ENCODE results near the gene AGO3.
A peak's percentile ranks its signal among the peaks of the same experiment; 100 is the strongest.

AGO3 gene

GRCh38 chr1:36083635-36084496, 153.0 kb downstream of the AGO3 start, which contains the start of gene TEKT2:
TSS of gene TEKT2 (plus strand) at chr1:36084094. CDS start at chr1:36084922, 828 bp downstream.
- DNase-seq (ENCODE audit: low read depth in 2 of 2): no peak

GRCh38 chr1:36084497-36085115, 153.7 kb downstream of the AGO3 start:
- DNase-seq (ENCODE audit: low read depth in 2 of 2): no peak

GRCh38 chr1:36085126-36085525, 154.2 kb downstream of the AGO3 start:
- no peak for DNase-seq (ENCODE audit: low read depth in 2 of 2)

DNA sequence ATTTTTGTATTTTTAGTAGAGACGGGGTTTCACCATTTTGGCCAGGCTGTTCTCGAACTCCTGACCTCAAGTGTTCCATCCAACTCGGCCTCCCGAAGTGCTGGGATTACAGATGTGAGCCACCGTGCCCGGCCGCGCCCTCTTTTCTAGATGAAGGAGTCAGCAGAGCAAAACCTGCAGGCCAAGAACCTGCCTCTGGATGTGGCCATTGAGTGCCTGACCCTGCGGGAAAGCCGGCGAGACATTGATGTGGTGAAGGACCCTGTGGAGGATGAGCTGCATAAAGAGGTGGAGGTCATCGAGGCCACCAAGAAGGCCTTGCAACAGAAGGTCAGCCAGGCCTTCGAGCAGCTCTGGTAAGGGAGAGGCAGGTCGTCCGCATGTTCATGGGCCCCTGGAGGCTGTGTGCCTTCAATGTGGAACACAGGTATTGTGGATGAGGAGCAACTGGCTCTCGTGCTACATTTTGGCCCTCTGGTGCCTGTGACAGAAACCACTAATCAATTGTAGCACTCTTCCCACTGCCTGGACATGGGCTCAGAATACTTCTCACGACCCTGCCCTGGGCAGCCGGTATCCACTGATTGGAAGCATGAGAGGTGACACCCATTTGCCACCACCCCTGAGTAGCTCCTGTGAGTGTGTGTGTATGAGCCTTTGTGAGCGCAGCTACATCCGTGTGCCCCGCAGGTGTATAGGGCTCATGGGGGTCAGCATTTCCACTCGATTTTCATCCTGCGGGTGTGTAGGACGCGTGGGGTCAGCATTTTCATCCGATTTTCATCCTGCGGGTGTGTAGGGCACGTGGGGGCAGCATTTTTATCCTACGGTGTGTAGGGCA, 155.0 kb downstream of the AGO3 start:
- no peak for DNase-seq (ENCODE audit: low read depth in 2 of 2)

GRCh38 chr1:36086529-36087232, 155.8 kb downstream of the AGO3 start:
- no peak for DNase-seq (ENCODE audit: low read depth in 2 of 2)

GRCh38 chr1:36087233-36088123, 156.6 kb downstream of the AGO3 start:
- DNase-seq (ENCODE audit: low read depth in 2 of 2): no peak

DNA sequence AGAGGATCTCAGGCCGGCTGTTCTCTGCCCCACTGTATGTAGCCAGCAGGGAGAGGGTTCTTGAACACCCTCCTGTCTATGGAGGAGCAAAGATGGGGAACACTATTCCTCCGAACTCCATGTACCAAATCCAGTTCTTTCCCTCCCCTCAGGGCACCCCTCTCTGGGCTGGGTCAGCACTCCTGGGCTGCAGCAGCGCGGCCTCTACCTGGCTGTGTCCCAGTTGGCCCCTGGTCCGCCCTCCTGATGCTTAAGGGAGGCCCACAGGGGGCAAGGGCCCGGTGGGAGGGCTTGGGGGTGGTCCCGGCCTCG, 157.3 kb downstream of the AGO3 start:
- DNase-seq (ENCODE audit: low read depth in 2 of 2): no peak

GRCh38 chr1:36088577-36089392, 157.9 kb downstream of the AGO3 start, which contains the start of gene ADPRS:
TSS of gene ADPRS (plus strand) at chr1:36088892. CDS start at chr1:36088905, 13 bp downstream.
- DNase-seq (ENCODE audit: low read depth in 2 of 2): peak; percentile 85

- no peak for DNase-seq (ENCODE audit: low read depth in 2 of 2)
Measured at GRCh38 chr1:36089393-36090121, 158.7 kb downstream of the AGO3 start.

GRCh38 chr1:36091141-36091540, 160.2 kb downstream of the AGO3 start:
- DNase-seq (ENCODE audit: low read depth in 2 of 2): no peak

DNA sequence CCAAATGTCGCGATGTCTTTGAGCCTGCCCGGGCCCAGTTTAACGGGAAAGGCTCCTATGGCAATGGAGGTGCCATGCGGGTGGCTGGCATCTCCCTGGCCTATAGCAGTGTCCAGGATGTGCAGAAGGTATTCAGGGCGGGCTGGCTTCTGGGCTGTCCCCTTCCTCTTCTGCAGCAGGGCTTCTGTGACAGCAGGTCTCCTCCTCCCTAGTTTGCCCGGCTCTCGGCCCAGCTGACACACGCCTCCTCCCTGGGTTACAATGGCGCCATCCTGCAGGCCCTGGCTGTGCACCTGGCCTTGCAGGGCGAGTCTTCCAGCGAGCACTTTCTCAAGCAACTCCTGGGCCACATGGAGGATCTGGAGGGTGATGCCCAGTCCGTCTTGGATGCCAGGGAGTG, 160.8 kb downstream of the AGO3 start:
- no peak for DNase-seq (ENCODE audit: low read depth in 2 of 2)

DNA sequence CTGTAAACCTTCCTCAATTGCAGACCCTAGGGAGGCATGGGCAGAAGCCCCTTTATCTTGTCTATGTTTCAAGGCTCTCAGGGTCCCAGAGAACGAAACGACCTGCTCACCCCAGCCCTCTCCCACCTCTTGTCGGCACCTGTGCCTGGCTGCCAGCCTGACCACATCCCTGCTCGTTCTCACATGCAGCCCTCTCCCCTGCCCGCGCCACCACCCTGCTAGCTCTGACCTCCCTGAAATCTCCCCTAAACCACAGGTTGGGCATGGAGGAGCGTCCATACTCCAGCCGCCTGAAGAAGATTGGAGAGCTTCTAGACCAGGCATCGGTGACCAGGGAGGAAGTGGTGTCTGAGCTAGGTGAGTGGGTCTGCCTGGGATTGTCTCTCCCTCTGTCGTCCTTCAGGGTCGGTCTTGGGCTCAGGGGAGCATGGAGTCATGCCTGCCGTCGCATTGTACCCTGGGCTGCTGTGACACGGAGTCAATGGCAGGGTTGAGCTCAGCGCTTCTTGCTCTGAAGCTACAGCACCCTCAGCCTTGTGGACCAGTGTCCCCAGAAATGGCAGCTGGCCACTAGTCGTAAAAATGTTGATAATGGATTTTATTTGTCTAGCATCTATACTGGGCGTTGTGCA, 161.4 kb downstream of the AGO3 start:
- DNase-seq (ENCODE audit: low read depth in 2 of 2): no peak

DNA sequence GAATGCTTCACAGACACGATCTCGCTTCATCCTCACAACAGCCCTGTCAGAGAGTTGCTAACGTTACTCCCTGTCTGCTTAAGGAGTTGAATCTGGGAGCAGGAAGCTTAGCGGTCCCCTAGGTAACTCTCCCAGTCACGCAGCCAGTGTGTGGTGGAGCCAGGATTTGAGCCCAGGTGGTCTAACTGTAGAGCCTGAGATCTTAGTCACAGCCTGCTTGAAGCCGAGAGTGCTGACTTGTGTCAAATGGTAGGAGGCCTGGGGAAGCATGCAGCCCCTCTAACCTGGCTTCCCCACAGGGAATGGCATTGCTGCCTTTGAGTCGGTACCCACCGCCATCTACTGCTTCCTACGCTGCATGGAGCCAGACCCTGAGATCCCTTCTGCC, 161.9 kb downstream of the AGO3 start:
- no peak for DNase-seq (ENCODE audit: low read depth in 2 of 2)

GRCh38 chr1:36093226-36093625, 162.3 kb downstream of the AGO3 start:
- DNase-seq (ENCODE audit: low read depth in 2 of 2): no peak

DNA sequence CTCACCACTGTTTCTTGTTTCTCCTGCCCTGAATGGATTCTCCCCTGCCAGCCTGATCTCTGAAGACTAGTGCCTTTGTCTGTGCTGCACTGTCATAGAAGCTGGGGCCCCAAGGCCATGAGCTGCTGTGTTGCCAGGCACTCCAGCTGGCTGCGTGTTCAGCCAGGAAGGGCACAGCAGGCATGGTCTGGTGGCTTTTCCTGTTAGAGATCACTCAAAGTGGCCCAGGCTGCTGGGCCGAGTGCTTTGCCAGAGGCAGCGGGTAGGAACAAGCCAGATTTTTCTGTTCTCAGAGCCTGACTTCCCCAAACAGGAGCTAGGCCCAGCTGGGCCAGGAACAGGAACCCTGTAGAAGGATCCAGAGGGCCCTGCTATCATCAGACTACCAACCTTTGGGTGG, 163.0 kb downstream of the AGO3 start:
- no peak for DNase-seq (ENCODE audit: low read depth in 2 of 2)

- no peak for DNase-seq (ENCODE audit: low read depth in 2 of 2)
Measured at GRCh38 chr1:36094621-36095061, 163.7 kb downstream of the AGO3 start.

GRCh38 chr1:36095760-36096405, 165.0 kb downstream of the AGO3 start:
- DNase-seq (ENCODE audit: low read depth in 2 of 2): no peak
